IPS-11a (cell line): ENCODE measurements around the gene MEIOSIN.
"Not testable (repeated sequence)": the region's sequence is repeated elsewhere in the genome, so short reads cannot be mapped to it uniquely, and the experiment has no call there.

Experiments used
- H3K4me3 ChIP-seq: one replicate; pipeline ENCODE4 v1.5.1; 2013; ENCODE audit warnings: low read depth, low read length, control low read depth

Gene MEIOSIN

GRCh38 chr19:45798995-45799517 lies 65.8 kb downstream of the MEIOSIN start:
- no peak overlapping the region for H3K4me3 ChIP-seq

DNA sequence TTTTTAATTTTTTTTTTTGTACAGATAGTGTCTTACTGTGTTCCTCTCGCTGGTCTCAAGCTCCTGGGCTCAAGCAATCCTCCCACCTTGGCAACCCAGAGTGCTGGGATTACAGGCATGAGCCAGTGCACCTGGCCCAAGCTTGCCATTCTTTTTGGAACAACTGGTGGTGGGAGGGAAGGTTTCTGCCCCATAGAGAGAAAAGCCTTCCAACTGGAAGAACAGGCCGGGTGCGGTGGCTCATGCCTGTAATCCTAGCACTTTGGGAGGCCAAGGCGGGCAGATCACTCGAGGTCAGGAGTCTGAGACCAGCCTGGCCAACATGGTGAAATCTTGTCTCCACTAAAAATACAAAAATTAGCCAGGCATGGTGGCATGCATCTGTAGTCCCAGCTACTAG lies 66.3 kb downstream of the MEIOSIN start:
- H3K4me3 ChIP-seq = not testable (repeated sequence)

GRCh38 chr19:45800070-45800553 lies 66.9 kb downstream of the MEIOSIN start:
- H3K4me3 ChIP-seq = no peak overlapping the region

DNA sequence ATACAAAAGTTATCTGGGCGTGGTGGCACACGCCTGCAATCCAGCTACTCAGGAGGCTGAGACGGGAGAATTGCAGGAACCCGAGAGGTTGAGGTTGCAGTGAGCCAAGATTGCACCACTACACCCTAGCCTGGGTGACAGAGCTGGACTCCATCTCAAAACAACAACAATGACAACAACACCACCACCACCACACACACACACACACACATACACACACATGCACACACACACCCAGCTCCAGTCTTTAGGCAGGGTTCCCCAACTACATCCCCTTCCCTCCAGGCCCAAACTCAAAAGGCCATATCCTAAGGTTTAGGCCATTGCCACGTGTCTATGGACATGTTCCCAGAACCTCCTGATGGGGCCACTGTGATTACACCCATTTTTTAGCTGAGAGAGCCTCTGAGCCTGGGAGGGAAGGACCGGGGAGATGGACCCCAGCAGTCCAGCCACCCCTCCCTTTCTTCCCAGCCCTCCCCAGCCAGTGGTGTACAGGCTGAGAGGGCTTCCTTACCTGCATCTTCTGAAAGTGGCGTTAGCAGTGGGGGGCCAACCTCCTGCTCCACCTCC lies 68.5 kb downstream of the MEIOSIN start:
- H3K4me3 ChIP-seq = no peak overlapping the region

DNA sequence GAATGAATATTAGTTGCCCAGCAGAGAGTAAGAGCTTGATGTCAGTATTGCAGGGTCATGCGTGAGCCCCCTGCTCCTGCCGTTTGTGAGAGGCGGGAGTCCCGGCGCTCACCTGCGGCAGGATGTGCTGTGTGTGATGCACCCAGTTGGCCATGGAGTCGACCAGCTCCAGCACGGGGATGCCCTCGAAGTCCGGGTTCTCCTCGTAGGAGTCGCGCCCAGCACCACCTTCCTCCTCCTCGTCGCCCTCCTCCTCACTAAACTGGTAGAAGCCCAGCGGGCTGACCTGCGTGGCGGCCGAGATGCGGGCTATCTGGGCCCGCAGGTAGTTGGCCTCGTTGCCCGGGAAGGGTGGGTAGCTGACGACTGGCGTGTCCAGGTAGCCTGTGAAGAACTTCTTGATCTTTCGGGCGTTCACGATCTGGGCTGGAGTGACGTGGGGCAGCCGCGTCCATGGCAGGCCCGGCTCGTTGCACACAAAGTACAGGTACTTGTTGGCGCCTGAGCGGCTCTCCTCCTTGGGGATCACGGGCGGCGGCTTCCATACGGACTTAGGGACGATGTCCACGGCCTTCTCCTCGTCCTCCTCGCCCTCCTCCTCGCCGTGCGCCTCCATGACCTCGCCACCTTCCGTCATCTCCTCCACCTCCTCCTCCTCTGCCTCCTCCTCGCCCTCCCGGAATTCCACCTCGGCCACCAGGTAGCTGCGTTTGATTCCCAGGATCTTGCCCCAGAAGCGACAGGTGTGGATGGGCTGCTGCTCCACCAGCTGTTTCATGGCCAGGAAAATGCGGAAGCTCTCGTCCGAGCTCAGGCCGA lies 71.1 kb downstream of the MEIOSIN start:
- no peak overlapping the region for H3K4me3 ChIP-seq

DNA sequence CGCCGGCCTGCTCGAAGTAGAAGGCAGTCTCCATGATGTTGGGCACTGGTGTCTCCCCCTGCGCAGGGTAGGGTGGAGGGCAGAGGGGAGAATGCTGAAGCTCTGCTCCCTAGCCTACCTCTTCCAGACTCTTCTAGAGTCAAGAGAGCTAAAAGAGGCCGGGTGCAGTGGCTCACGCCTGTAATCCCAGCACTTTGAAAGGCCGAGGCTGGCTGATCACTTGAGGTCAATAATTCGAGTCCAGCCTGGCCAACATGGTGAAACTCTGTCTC lies 71.7 kb downstream of the MEIOSIN start:
- no peak overlapping the region for H3K4me3 ChIP-seq

DNA sequence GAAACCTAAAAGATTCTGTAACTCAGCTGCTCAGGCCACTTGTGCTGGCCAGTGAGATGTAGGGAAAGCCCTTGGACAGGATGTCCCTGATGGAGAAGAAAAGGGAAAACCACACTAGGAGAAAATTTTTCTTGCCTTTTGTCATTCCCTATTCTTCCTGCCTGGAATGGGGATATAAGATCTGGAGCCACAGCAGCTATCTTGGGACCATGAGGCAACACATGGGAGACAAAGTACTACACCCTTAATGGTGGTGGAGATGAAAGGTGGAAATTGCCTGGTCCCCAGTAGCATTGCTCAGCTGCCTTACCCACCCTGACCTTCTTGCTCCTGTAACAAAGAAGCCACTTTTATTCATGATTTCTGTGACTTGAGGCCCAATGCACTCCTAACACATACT lies 72.5 kb downstream of the MEIOSIN start:
- no peak overlapping the region for H3K4me3 ChIP-seq

DNA sequence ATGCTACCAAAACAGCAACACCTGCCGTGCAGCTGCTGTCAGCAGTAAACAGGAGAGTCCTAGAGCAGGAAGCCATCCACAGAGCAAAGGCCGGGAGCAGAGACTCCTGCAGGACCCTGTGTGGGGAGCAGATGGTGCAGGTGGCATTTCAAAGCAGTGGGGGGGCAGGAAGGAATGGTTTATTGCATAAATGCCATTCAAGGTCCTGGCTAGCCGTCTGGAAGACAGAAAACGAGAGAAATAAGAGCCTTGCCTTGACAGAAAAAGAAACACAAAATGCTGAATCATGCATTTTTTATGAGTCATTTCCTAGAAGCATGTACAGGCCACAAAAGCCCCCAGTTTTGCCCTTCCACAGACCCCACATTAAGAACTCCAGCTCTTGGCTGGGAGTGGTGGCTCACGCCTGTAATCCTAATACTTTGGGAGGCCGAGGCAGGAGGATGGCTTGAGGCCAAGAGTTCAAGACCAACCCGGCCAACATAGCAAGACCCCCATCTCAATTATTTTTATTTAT lies 76.5 kb downstream of the MEIOSIN start:
- no peak overlapping the region for H3K4me3 ChIP-seq

- H3K4me3 ChIP-seq = no peak overlapping the region
Measured at GRCh38 chr19:45812297-45812696, 79.1 kb downstream of the MEIOSIN start.
